HCT116 (cell line): ENCODE measurements around the gene CBR1. TPM values are rescaled to one million over a fixed set of nuclear protein-coding genes. Genes with fewer than 3 reads are reported as not detected.

Experiments
- ATAC-seq: fragments of 200-7000 bp; cut with Tn5 transposase; 2 replicates; pipeline ENCODE4 v1.9.1; 2020; ENCODE audit warnings: mild to moderate bottlenecking, moderate library complexity
- BruUV-seq: library from RNA; stranded (reverse); fragments of 400-500 nt; replicated peaks from 2 replicates; lab custom pipeline; 2021; lab: Mats Ljungman, UMichigan
- CTCF ChIA-PET: fragments of 300-600 bp; sonication (Branson Sonifier 250); formaldehyde crosslinking; loops from one replicate; lab custom pipeline; 2021; ENCODE audit warnings: antibody characterized with exemption; lab: Charles Lee
- POLR2A ChIA-PET: fragments of 300-600, 350-600 bp; sonication (Branson Sonifier 250); formaldehyde crosslinking; loops from one replicate; lab custom pipeline; 2021; ENCODE audit warnings: antibody characterized with exemption; lab: Charles Lee
- RAD21 ChIA-PET, 2 experiments: fragments of 300-600 bp; sonication (Branson Sonifier 250); formaldehyde crosslinking; loops; one replicate each; lab custom pipeline; 2023; ENCODE audit warnings: low total read pairs in 2 of 2; ENCODE audit not compliant: uncharacterized antibody in 2 of 2, unreplicated experiment in 2 of 2, low non-redundant PET in 1 of 2; lab: Charles Lee
- DNase-seq: peaks from one replicate; pipeline ENCODE4 v3.0.0-alpha.2; 2010; ENCODE audit warnings: low read depth, low spot score
- H2AFZ ChIP-seq: fragments of 200-600 bp; shearing (Covaris generic), sonication (generic); 2 replicates; pipeline ENCODE4 v1.6.1; 2017; ENCODE audit warnings: low read depth, mixed run types, mixed read lengths, antibody characterized with exemption, low read length; ENCODE audit not compliant: poor library complexity, severe bottlenecking
- H3K27ac ChIP-seq: 2 replicates; pipeline ENCODE4 v1.5.1; 2012; ENCODE audit warnings: low read depth, low read length
- H3K27me3 ChIP-seq: fragments of 200-600 bp; sonication (generic); 2 replicates; pipeline ENCODE4 v1.6.1; 2016; ENCODE audit warnings: mixed run types, low read length, mixed read lengths; ENCODE audit not compliant: insufficient read depth
- H3K36me3 ChIP-seq, 2 experiments: fragments of 200-500 bp in 1 of 2; fragments of 200-600 bp in 1 of 2; sonication (Bioruptor generic) in 1 of 2; sonication (generic) in 1 of 2; 2 replicates each; pipeline versions ENCODE4 v1.5.1 to v1.6.1; 2014 to 2016; ENCODE audit warnings: low read length in 2 of 2, inconsistent platforms in 1 of 2, mixed read lengths in 1 of 2, mixed run types in 1 of 2; ENCODE audit not compliant: insufficient read depth in 2 of 2, control insufficient read depth in 1 of 2
- H3K4me1 ChIP-seq, 2 experiments: fragments of 200-600 bp in 1 of 2; sonication (generic) in 1 of 2; 2 replicates each; pipeline versions ENCODE4 v1.5.1 to v1.6.1; 2012 to 2017; ENCODE audit warnings: low read length in 2 of 2, inconsistent platforms in 1 of 2, mild to moderate bottlenecking in 1 of 2, mixed read lengths in 1 of 2, mixed run types in 1 of 2, moderate library complexity in 1 of 2; ENCODE audit not compliant: insufficient read depth in 2 of 2, control insufficient read depth in 1 of 2
- H3K4me2 ChIP-seq: fragments of 200-600 bp; sonication (generic); 2 replicates; pipeline ENCODE4 v1.6.1; 2017; ENCODE audit warnings: mixed run types, low read length, mixed read lengths
- H3K4me3 ChIP-seq, 2 experiments: fragments of 200-600 bp in 1 of 2; sonication (generic) in 1 of 2; replicated peaks in 1 of 2; 2 replicates each; pipeline ENCODE4 v1.5.1; 2011 to 2016; ENCODE audit warnings: low read length in 2 of 2, control low read depth in 1 of 2, low read depth in 1 of 2, mild to moderate bottlenecking in 1 of 2, mixed read lengths in 1 of 2, mixed run types in 1 of 2
- H3K79me2 ChIP-seq: fragments of 200-600 bp; sonication (generic); 2 replicates; pipeline ENCODE4 v1.6.1; 2017; ENCODE audit warnings: mild to moderate bottlenecking, mixed run types, low read length, moderate library complexity, mixed read lengths; ENCODE audit not compliant: insufficient read depth
- H3K9ac ChIP-seq: fragments of 200-600 bp; sonication (generic); 2 replicates; pipeline ENCODE4 v1.6.1; 2016; ENCODE audit warnings: low read length, mixed read lengths
- H3K9me2 ChIP-seq: fragments of 200-600 bp; sonication (generic), shearing (Covaris generic); 2 replicates; pipeline ENCODE4 v1.6.1; 2017; ENCODE audit warnings: mixed run types, mild to moderate bottlenecking, moderate library complexity; ENCODE audit not compliant: insufficient read depth
- H3K9me3 ChIP-seq, 2 experiments: fragments of 200-500 bp in 1 of 2; fragments of 200-600 bp in 1 of 2; sonication (Bioruptor generic) in 1 of 2; sonication (generic) in 1 of 2; 2 replicates each; pipeline ENCODE4 v1.6.1; 2014 to 2017; ENCODE audit warnings: low read length in 2 of 2, mixed read lengths in 2 of 2, inconsistent platforms in 1 of 2, low read depth in 1 of 2, mild to moderate bottlenecking in 1 of 2, mixed run types in 1 of 2, moderate library complexity in 1 of 2; ENCODE audit not compliant: control insufficient read depth in 1 of 2, insufficient read depth in 1 of 2
- H4K20me1 ChIP-seq: fragments of 200-600 bp; sonication (generic), shearing (Covaris generic); 2 replicates; pipeline ENCODE4 v1.6.1; 2017; ENCODE audit warnings: mixed run types, mild to moderate bottlenecking, moderate library complexity; ENCODE audit not compliant: insufficient read depth
- CBX3 ChIP-seq: IDR thresholded peaks from 2 replicates; pipeline ENCODE4 v1.6.1; 2012; ENCODE audit warnings: low read depth
- EGR1 ChIP-seq: IDR thresholded peaks from 2 replicates; pipeline ENCODE4 v1.6.1; 2012; ENCODE audit warnings: low read depth
- ELF1 ChIP-seq: IDR thresholded peaks from 2 replicates; pipeline ENCODE4 v1.6.1; 2012; ENCODE audit warnings: low read depth, borderline replicate concordance
- EZH2 ChIP-seq: fragments of 200-600 bp; sonication (generic); IDR thresholded peaks from 2 replicates; pipeline ENCODE4 v1.6.1; 2017; ENCODE audit warnings: antibody characterized with exemption, mixed run types
- EZH2phosphoT487 ChIP-seq: fragments of 200-600 bp; IDR thresholded peaks from 2 replicates; pipeline ENCODE4 v1.6.1; 2018; ENCODE audit warnings: antibody characterized with exemption, borderline replicate concordance
- JUND ChIP-seq: IDR thresholded peaks from 2 replicates; pipeline ENCODE4 v1.6.1; 2012
- POLR2A ChIP-seq: IDR thresholded peaks from 2 replicates; pipeline ENCODE4 v1.7.0; 2011; ENCODE audit warnings: borderline replicate concordance; ENCODE audit not compliant: insufficient read depth, insufficient read length; ENCODE audit errors: extremely low read depth
- RAD21 ChIP-seq: IDR thresholded peaks from 2 replicates; pipeline ENCODE4 v1.6.1; 2012; ENCODE audit warnings: low read depth, mild to moderate bottlenecking
- SP1 ChIP-seq: IDR thresholded peaks from 2 replicates; pipeline ENCODE4 v1.6.1; 2012; ENCODE audit warnings: low read depth
- SRF ChIP-seq: IDR thresholded peaks from 2 replicates; pipeline ENCODE4 v1.6.1; 2012; ENCODE audit warnings: low read depth
- TCF7L2 ChIP-seq: IDR thresholded peaks from 2 replicates; pipeline ENCODE4 v1.7.0; 2011; ENCODE audit warnings: borderline replicate concordance, inconsistent platforms; ENCODE audit not compliant: insufficient read depth, insufficient read length; ENCODE audit errors: extremely low read depth
- ZFX ChIP-seq: fragments of 450-650 bp; IDR thresholded peaks from 2 replicates; pipeline ENCODE4 v1.6.1; 2017
- intact Hi-C: fragments of 100-400 bp; cut with micrococcal nuclease; formaldehyde crosslinking; loops from 2 replicates; pipeline ENCODE4 v1.10.0; 2022
- total RNA-seq: library from RNA; stranded (reverse); gene quantifications from one replicate; pipeline ENCODE4 v1.2.1, GENCODE V29; 2021; ENCODE audit not compliant: unreplicated experiment
- TF ChIP-seq, protein P1 (sequence below): IDR thresholded peaks from 2 replicates; pipeline ENCODE4 v1.6.1; 2012; ENCODE audit warnings: low read depth
- TF ChIP-seq, protein P2 (sequence below), 3 experiments: fragments of 200-600 bp in 1 of 3; sonication (generic) in 1 of 3; IDR thresholded peaks in 2 of 3; conservative IDR thresholded peaks in 1 of 3; 2 replicates each; pipeline ENCODE4 v1.5.1; 2012 to 2017; ENCODE audit warnings: low read depth in 2 of 3, low read length in 2 of 3, antibody characterized with exemption in 1 of 3, borderline replicate concordance in 1 of 3, control low read depth in 1 of 3, mild to moderate bottlenecking in 1 of 3, mixed read lengths in 1 of 3, mixed run types in 1 of 3, moderate library complexity in 1 of 3; ENCODE audit not compliant: insufficient read depth in 1 of 3
- TF ChIP-seq, protein P3 (sequence below): IDR thresholded peaks from 2 replicates; pipeline ENCODE4 v1.6.1; 2012

CBR1 gene
- total RNA-seq, 1 experiment from 2014 or later = 0.91 TPM

DNA sequence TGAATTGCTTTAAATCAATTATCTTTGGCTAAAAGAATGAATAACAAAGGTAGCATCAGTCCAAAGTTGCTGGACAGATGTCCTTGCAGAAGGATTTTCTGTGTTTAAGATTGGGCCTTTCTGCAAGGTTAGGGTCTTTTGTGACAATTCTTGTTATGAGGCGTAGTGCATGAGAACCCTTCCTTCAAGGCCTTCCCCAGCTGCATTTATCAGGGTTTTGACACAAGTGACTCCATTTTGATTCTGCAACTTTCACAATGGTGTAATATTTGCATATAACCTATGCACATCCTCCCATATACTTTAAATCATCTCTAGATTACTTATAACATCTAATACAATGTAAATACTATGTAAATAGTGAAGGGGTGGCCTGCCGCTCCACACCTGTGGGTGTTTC lies 8.4 kb upstream of the CBR1 start (continued):
- TF ChIP-seq, protein P1, sequence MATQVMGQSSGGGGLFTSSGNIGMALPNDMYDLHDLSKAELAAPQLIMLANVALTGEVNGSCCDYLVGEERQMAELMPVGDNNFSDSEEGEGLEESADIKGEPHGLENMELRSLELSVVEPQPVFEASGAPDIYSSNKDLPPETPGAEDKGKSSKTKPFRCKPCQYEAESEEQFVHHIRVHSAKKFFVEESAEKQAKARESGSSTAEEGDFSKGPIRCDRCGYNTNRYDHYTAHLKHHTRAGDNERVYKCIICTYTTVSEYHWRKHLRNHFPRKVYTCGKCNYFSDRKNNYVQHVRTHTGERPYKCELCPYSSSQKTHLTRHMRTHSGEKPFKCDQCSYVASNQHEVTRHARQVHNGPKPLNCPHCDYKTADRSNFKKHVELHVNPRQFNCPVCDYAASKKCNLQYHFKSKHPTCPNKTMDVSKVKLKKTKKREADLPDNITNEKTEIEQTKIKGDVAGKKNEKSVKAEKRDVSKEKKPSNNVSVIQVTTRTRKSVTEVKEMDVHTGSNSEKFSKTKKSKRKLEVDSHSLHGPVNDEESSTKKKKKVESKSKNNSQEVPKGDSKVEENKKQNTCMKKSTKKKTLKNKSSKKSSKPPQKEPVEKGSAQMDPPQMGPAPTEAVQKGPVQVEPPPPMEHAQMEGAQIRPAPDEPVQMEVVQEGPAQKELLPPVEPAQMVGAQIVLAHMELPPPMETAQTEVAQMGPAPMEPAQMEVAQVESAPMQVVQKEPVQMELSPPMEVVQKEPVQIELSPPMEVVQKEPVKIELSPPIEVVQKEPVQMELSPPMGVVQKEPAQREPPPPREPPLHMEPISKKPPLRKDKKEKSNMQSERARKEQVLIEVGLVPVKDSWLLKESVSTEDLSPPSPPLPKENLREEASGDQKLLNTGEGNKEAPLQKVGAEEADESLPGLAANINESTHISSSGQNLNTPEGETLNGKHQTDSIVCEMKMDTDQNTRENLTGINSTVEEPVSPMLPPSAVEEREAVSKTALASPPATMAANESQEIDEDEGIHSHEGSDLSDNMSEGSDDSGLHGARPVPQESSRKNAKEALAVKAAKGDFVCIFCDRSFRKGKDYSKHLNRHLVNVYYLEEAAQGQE = no peak
- TF ChIP-seq TCF7L2 (no peak), RAD21 (no peak), ELF1 (no peak), SP1 (no peak)

DNA sequence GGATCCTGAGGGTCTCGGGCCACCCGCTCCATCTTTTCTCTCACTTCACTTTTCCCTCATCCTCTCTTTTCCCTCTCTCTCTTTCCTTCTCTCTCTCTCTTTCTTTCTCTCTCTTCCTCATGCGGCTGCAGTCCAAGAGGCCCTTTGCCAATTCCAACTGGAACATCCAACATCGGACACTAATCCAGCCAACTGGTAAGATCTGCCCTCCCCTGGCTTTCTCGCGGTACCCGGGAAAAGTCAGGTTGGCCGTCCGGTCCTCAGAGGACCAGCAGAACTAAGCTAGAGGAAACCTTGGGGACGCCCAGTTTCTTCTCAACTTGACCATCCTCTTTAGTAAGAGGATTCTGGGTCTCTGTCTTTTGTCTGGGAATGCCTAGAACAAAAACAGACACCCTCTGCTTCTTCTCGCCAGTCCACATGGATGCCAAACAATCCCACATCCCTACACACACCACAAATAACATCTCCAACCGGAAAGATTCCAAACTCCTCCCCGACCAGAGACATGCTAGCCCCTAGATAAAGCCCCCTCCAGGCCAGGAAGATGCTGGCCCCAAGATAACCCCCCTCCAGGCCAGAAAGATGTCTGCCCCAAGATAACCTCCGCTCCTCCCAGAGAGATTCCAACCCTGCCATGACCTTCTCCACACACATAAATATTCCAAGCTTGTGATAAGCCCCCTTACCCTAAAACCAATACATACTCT lies 6.3 kb upstream of the CBR1 start:
- Histone ChIP-seq H3K4me3 (no peak overlapping the region), H3K36me3 (no peaks in the 10 kb centered on the region), H3K79me2 (peaks cover 12% of the 10 kb centered on the region), H3K4me1 (peaks cover 16 to 17% of the 10 kb centered on the region in 2 experiments; a peak in 3 of 4 replicates), H3K27me3 (no peaks in the 10 kb centered on the region), H3K27ac (no peak overlapping the region), H3K4me2 (no peak overlapping the region), H3K9me3 (no peaks in the 10 kb centered on the region), H4K20me1 (no peaks in the 10 kb centered on the region), H3K9me2 (no peaks in the 10 kb centered on the region), H3K9ac (no peak overlapping the region), H2AFZ (no peak overlapping the region)
- intact Hi-C loops = loop anchor here (5.0 kb wide), 1 partner anchor 49 kb away; no protein-coding TSS in a partner anchor
- no peak for ATAC-seq
- ChIA-PET CTCF (no interaction called here), RAD21 (no interaction called here), POLR2A (no interaction called here)
- no TSS peak for BruUV-seq
- DNase-seq = no peak
- TF ChIP-seq EGR1 = no peak
- TF ChIP-seq RAD21 = no peak
- TF ChIP-seq, protein P1 = no peak
- TF ChIP-seq SRF = no peak
- TF ChIP-seq EZH2phosphoT487 = no peak
- TF ChIP-seq, protein P2, sequence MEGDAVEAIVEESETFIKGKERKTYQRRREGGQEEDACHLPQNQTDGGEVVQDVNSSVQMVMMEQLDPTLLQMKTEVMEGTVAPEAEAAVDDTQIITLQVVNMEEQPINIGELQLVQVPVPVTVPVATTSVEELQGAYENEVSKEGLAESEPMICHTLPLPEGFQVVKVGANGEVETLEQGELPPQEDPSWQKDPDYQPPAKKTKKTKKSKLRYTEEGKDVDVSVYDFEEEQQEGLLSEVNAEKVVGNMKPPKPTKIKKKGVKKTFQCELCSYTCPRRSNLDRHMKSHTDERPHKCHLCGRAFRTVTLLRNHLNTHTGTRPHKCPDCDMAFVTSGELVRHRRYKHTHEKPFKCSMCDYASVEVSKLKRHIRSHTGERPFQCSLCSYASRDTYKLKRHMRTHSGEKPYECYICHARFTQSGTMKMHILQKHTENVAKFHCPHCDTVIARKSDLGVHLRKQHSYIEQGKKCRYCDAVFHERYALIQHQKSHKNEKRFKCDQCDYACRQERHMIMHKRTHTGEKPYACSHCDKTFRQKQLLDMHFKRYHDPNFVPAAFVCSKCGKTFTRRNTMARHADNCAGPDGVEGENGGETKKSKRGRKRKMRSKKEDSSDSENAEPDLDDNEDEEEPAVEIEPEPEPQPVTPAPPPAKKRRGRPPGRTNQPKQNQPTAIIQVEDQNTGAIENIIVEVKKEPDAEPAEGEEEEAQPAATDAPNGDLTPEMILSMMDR (IDR thresholded peaks at IDR 0.05 in 2 of 3, conservative IDR thresholded peaks at IDR 0.05 in 1 of 3; ENCODE audit: borderline replicate concordance in 1 of 3, insufficient read depth in 1 of 3, low read depth in 2 of 3, low read length in 2 of 3) = no peak
- TF ChIP-seq ELF1 = no peak
- TF ChIP-seq CBX3 = no peak
- no peak for TF ChIP-seq SP1
- no peak for TF ChIP-seq EZH2
- no peak for TF ChIP-seq JUND
- TF ChIP-seq, protein P3, sequence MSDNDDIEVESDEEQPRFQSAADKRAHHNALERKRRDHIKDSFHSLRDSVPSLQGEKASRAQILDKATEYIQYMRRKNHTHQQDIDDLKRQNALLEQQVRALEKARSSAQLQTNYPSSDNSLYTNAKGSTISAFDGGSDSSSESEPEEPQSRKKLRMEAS = no peak
- TF ChIP-seq POLR2A = no peak
- TF ChIP-seq ZFX = no peak
- TF ChIP-seq TCF7L2 = no peak
